Activated T-cell treated with anti-CD3 and anti-CD28 coated beads for 48 hours (primary cell): Measurements from ENCODE around the gene TEAD3.
"Not testable (repeated sequence)": the region's sequence is repeated elsewhere in the genome, so short reads cannot be mapped to it uniquely, and the experiment has no call there.

Experiments used
- DNase-seq: peaks from one replicate; pipeline ENCODE4 v3.0.0-alpha.2; 2020; ENCODE audit warnings: low read depth

Gene TEAD3

DNA sequence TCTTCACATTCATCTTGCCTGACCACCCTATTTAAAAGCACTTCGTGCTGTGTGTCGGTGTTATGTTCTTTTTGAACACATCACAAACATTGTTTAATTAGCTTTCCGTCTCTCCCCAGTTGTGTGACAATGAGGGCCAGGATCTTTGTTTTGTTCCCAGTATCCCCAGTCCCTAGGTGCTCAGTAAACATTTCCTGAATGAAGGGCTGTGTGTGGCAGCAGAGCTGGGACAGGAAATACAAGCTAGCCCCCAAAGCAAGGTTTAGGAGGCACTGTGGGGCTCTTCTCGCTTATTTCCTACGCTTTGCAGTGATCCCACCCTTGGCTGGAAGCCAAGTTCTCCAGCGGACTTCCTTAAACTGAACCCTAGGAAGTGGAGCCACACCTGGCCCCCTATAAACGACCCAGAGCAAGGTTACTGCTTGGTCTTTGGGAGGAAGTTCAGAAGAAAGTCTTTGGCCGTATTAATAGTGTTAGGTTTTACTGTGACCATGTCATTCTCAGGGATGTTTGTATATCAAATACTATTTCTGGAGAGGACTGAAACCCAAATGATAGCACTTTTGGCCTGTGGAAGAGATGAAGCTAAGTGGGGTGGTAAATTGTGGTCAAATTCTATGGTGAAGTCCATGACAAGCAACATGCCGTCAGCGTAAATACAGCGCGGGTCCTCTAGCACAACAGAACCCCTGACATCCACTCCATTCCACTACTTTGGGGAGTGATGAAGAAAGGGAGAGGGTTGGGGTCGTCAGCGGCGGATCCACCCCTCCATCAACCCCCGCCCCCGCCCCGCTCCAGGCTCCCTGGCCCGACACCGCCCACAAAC lies 45.3 kb downstream of the TEAD3 start:
- no peak for DNase-seq

- DNase-seq = no peak
These were observed 47.5 kb downstream of the TEAD3 start for GRCh38 chr6:35449287-35449881.

- no peak for DNase-seq
These were observed 48.7 kb downstream of the TEAD3 start for GRCh38 chr6:35448191-35448590.

DNA sequence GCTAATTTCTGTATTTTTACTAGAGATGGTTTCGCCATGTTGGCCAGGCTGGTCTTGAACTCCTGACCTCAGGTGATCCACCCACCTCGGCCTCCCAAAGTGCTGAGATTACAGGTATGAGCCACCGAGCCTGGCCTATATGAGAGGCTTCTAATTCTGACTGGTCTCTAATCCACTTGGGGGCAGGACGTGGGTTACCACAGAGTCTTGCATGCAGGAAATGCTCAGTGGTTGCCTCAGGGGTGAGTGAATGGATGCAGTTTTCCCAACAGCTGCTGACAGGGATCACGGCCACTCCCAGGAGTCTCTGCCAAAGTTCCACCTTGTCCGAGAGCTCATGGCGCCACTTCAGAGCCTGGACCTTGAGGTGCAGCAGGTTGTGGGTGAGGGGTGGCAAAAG lies 51.2 kb downstream of the TEAD3 start:
- no peak for DNase-seq

GRCh38 chr6:35443341-35444030 lies 53.4 kb downstream of the TEAD3 start:
- no peak for DNase-seq

- DNase-seq = no peak
These were observed 54.2 kb downstream of the TEAD3 start for GRCh38 chr6:35442693-35443092.

DNA sequence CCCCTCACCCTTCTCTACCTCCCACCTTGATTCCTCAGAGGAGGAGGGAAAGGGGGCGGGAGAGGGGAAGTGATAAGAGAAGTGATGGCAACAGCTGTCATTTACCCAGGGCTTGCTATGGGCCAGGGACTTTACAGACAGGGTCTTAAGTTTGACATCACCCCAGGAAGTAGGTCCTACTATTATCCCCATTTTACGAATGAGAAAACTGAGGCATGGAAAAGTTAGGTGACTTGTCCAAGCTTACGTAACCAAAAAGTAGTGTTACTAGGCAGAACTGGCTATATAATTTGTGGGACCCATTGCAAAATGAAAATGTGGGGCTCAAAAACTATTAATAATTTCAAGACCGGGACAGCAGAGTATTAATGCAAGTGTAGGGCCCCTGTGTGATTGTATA lies 55.2 kb downstream of the TEAD3 start:
- DNase-seq = no peak

DNA sequence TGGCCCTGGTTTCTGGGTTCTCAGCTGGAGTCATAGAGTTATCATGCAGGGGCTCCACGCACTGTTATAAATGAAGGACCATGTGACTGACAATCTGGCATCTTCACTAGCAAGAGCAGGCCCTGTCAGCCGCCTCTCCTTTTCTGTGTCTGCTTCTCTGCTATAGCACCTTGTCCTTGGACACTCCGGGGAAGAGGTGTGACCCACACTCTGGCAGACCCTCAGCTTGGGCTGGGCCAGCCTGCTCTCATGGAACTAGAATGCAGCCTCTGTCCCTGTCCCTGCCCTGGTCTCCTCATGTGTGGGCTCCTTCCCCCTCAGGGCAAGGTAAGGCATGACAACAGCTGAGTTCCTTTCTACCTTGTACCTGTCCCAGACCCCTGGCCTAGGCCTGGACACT lies 55.7 kb downstream of the TEAD3 start:
- no peak for DNase-seq

- DNase-seq = no peak
These were observed 57.6 kb downstream of the TEAD3 start for GRCh38 chr6:35439308-35439707.

GRCh38 chr6:35438378-35439065 lies 58.4 kb downstream of the TEAD3 start:
- not testable (repeated sequence) for DNase-seq

- DNase-seq = no peak
These were observed 60.6 kb downstream of the TEAD3 start for GRCh38 chr6:35436071-35436857.

DNA sequence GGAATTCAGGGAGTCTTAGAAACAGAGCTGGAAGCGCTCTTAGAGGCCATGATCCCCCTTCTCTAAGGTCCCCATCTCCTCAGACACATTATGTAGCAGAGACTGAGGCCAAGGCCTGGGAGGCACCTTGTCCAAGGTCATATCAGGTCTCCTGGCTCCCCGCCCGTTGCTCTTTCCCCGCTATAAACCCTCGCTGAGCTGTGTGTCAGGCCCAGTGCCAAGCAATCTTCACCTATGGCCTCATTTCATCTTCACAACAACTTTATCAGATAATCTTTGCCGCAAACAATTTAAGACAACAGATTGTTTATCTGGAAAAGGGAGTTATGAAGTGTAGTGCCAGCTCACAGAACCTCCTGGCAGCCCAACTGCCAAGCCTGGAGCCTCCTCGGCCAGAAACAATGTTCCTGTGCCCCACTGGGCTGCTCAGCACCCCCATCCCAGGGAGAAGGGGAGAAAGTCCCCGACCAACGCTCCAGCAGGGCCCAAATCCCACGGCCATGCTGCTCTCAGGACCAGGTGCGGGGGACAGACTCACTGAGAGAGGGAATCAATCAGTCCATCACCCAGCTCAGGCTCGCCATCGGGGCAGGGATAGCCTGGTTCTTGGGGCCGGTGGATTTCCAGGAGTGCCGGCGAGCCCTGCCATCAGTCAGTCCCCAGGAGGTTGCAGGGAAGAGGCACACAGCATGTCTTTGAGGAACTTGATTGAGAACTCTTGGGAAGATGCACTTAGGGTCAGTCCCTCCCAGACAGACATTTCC lies 61.6 kb downstream of the TEAD3 start:
- DNase-seq = no peak

- DNase-seq = not testable (repeated sequence)
These were observed 64.2 kb downstream of the TEAD3 start for GRCh38 chr6:35432702-35433101.

DNA sequence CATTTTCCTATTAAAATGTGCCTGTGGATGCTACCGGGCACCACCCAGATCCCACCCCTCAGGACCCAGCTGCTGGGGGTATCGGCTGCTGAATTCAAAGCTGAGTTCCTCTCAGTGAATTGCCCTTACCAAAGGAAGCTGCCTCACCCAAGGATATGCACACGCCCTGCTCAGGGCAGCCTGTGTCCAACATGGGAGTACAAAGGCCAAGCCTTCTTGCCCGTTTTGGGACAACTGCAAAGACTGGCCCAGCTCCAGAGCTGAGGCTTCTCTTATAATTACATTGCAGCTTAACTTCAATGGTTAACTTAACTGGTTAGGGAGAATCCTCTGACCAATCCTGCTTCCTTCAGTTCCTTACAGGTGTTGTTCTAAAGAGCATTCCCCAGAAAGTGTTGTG lies 64.6 kb downstream of the TEAD3 start:
- no peak for DNase-seq

DNA sequence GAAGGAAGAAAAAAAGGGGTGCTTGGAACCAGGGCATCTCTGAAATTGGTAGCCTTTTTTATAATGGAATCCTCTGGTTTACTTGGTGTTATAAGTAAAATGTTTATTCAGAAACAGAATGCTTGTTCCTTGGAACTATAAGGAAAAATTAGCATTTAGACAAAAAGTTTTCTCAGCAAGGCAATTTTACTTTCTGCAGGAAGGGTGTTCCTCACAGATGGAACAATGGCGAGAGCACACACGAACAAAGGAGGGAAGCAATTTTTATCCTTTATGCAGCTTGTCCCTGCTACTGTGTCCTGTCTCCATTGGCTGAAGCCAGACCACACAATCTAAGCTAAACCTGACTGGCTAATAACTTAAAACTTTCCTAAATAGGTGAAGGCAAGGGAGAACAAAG lies 67.4 kb downstream of the TEAD3 start:
- DNase-seq = no peak

DNA sequence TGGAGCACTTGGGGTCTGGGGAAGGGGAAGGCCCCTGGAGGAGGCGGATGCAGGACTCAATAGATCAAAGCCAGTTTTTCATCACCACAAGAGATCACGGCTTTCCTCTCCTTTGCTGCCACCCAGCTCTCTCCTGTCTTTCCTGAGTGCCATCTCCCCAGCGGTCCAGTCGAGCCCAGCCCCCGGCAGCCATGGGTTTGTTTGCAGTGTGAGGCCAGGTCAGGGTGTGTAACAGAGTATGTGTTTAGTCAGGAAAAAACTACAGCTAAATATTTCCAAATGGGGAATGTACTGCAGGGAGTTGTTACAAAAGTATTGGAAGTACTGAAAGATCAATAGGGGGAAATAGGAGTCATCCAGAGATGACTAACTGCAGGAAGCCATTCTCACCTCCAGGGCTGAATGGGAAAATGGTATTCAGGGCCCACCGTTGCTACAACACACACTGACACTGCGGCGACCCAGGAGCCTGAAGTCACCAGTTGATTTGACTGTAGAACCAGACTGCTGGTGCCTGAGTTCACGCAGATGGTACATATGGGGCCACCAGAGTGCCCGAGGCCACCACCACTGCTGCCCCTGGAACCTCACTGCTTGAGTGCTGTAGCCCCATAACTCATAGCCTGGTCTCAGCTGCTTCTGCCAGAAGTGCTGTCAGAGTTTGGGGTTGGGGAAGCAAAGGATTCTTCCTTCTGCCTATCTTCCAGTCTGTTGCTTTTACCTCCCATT lies 68.3 kb downstream of the TEAD3 start:
- no peak for DNase-seq

DNA sequence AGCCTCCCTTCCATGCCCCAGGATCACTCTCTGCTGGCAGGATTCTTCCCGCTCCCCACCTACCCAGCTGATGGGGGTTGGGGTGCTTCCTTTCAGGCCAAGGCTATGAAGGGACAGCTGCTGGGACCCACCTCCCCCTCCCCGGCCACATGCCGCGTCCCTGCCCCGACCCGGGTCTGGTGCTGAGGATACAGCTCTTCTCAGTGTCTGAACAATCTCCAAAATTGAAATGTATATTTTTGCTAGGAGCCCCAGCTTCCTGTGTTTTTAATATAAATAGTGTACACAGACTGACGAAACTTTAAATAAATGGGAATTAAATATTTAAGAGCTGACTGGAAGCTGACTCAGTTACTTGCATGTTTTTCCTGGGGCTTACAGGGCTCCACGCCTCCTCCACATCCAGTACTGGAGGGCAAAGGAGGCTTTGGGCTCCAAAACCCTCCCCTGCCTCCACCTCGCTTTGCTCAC lies 69.0 kb downstream of the TEAD3 start:
- DNase-seq = no peak

GRCh38 chr6:35427435-35427834 lies 69.4 kb downstream of the TEAD3 start:
- no peak for DNase-seq

DNA sequence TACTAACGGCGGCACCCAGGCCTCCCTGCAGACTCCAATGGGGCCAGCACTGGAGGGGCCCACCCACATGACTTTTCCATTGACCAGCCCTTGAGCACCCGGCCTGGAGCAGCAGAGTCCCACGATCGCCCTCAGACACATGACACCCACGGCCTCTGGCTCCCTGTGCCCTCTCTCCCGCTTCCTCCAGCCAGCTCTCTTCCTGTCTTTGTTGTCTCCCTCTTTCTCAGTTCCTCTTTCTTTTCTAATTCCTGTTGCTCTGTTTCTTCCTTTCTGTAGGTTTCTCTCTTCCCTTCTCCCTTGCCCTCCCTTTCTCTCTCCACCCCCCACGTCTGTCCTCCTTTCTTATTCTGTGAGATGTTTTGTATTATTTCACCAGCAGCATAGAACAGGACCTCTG lies 70.8 kb downstream of the TEAD3 start:
- DNase-seq = no peak

GRCh38 chr6:35425284-35425683 lies 71.6 kb downstream of the TEAD3 start:
- no peak for DNase-seq
